ENCODE results near the gene TPK1. TPM values are rescaled to one million over a fixed set of nuclear protein-coding genes. Genes with fewer than 3 reads are reported as not detected.

TPK1 gene
- total and polyA plus RNA-seq, 2 experiments from 2014 or later: 5.9 to 7.3 TPM

DNA sequence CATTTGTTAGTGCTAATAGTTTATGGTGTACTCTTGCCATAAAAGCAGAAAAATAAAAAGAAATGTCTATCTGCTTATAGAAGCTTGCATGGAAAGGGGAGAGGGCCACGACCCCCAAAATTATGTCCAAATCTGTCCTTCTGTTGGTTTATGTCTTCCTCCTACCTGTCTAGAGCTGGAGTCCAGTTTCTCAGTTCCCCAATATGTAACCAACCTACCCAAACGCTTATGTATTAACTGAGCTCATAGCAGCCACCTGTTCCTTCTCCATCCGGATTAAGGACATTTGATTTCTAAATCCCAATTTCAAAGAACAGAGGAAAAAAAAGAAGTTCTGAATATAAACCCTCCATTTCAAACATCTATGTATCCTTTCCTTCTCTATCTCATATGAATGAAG, 30.3 kb upstream of the TPK1 start:
- H3K36me3 ChIP-seq: no peaks in the 10 kb centered on the region
- no peaks in the 10 kb centered on the region for H3K9me3 ChIP-seq (ENCODE audit: low read depth)
- DNase-seq (ENCODE audit: low read depth in 1 of 2, low spot score in 1 of 2): no peak
- H3K4me3 ChIP-seq: no peak overlapping the region
- H3K27ac ChIP-seq: no peak overlapping the region
- no peaks in the 10 kb centered on the region for H3K4me1 ChIP-seq (ENCODE audit: low read depth)
- TF ChIP-seq, protein P1, sequence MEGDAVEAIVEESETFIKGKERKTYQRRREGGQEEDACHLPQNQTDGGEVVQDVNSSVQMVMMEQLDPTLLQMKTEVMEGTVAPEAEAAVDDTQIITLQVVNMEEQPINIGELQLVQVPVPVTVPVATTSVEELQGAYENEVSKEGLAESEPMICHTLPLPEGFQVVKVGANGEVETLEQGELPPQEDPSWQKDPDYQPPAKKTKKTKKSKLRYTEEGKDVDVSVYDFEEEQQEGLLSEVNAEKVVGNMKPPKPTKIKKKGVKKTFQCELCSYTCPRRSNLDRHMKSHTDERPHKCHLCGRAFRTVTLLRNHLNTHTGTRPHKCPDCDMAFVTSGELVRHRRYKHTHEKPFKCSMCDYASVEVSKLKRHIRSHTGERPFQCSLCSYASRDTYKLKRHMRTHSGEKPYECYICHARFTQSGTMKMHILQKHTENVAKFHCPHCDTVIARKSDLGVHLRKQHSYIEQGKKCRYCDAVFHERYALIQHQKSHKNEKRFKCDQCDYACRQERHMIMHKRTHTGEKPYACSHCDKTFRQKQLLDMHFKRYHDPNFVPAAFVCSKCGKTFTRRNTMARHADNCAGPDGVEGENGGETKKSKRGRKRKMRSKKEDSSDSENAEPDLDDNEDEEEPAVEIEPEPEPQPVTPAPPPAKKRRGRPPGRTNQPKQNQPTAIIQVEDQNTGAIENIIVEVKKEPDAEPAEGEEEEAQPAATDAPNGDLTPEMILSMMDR (IDR thresholded peaks at IDR 0.05; ENCODE audit: low read depth, low read length): no peak
- no peaks in the 10 kb centered on the region for H3K27me3 ChIP-seq

DNA sequence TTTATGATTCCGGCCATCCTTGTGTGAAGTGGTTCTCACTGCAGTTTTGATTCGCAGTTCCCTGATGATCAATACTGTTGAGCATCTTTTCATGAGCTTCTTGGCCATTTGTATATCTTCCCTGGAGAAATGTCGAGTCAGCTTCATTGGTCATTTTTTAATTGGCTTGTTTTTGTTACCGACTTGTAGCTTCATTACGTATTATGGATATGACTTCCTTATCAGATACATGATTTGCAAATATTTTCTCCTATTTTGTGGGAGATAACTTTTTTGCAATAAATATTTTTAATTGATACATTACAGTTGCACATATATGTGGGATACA, 27.4 kb upstream of the TPK1 start:
- Histone ChIP-seq H3K27me3 (no peaks in the 10 kb centered on the region), H3K4me3 (no peak overlapping the region), H3K27ac (no peak overlapping the region), H3K36me3 (no peaks in the 10 kb centered on the region), H3K9me3 (ENCODE audit: low read depth) (no peaks in the 10 kb centered on the region), H3K4me1 (ENCODE audit: low read depth) (no peaks in the 10 kb centered on the region)
- DNase-seq (ENCODE audit: low read depth in 1 of 2, low spot score in 1 of 2): no peak
- TF ChIP-seq, protein P1 (IDR thresholded peaks at IDR 0.05; ENCODE audit: low read depth, low read length): no peak

DNA sequence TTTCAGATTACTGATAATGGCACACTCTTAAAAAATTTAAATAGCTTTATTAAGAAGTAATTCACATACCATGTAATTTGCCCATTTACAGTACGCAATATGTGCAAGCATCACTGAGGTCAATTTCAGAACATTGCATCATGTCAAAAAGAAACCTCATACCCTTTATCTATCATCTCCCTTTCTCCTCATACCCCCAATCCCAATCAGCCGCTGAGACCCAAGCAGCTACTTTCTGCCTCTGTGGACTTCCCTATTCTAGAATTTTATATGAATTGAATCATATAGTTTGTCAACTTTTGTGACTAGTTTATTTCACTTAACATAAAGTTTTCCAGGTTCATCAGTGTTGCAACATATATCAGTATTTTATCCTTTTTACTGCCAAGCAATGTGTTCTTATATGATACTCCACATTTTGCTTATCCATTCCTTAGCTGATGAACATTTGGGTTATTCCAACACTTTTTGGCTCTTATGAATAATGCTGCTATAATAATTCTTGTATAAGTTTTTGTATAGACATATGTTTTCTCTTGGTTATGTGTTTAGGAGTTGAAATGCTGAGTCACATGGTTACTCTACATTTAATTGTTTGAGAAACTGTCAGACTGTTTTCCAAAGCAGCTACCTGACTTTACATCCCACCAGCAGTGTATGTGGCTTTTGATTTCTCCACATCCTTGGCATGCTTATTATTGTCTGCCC, 26.9 kb upstream of the TPK1 start:
- DNase-seq (ENCODE audit: low read depth in 1 of 2, low spot score in 1 of 2): no peak
- H3K4me3 ChIP-seq: no peak overlapping the region
- H3K36me3 ChIP-seq: no peaks in the 10 kb centered on the region
- H3K9me3 ChIP-seq (ENCODE audit: low read depth): no peaks in the 10 kb centered on the region
- H3K27me3 ChIP-seq: no peaks in the 10 kb centered on the region
- TF ChIP-seq, protein P1 (IDR thresholded peaks at IDR 0.05; ENCODE audit: low read depth, low read length): no peak
- no peak overlapping the region for H3K27ac ChIP-seq
- H3K4me1 ChIP-seq (ENCODE audit: low read depth): no peaks in the 10 kb centered on the region

DNA sequence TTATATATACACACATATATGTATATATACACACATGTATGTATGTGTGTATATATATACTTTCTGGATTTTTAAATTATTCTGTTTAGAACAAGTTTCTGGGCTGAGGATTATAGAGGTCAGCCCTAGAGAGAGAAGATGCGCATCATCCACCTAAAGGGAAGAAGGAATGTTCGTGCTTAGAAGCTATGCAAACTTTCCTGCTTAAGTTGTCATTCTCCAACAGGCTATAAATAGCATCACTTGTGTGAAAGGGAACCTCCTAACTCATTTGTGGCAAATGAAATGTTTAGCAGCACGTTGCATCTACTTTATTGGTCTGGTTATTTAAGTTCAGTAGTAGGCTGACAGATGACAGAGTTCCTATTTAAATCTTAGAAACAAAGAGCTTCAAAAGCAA, 23.9 kb upstream of the TPK1 start:
- Histone ChIP-seq H3K9me3 (ENCODE audit: low read depth) (no peaks in the 10 kb centered on the region), H3K27me3 (no peaks in the 10 kb centered on the region), H3K4me1 (ENCODE audit: low read depth) (no peaks in the 10 kb centered on the region), H3K4me3 (no peak overlapping the region), H3K36me3 (no peaks in the 10 kb centered on the region), H3K27ac (no peak overlapping the region)
- TF ChIP-seq, protein P1 (IDR thresholded peaks at IDR 0.05; ENCODE audit: low read depth, low read length): no peak
- peak in 1 of 2 donors; percentile 53 for DNase-seq (ENCODE audit: low read depth in 1 of 2, low spot score in 1 of 2)

GRCh38 chr7:144857463-144857862, 21.6 kb upstream of the TPK1 start:
- no peaks in the 10 kb centered on the region for H3K9me3 ChIP-seq (ENCODE audit: low read depth)
- H3K4me1 ChIP-seq (ENCODE audit: low read depth): no peaks in the 10 kb centered on the region
- no peak overlapping the region for H3K4me3 ChIP-seq
- H3K36me3 ChIP-seq: no peaks in the 10 kb centered on the region
- H3K27me3 ChIP-seq: no peaks in the 10 kb centered on the region
- H3K27ac ChIP-seq: no peak overlapping the region
- no peak for DNase-seq (ENCODE audit: low read depth in 1 of 2, low spot score in 1 of 2)
- TF ChIP-seq, protein P1 (IDR thresholded peaks at IDR 0.05; ENCODE audit: low read depth, low read length): no peak

Measured in cardiac muscle cell (in vitro differentiated cells and primary cell).